Measurements from ENCODE around the gene SLC25A15. TPM values are rescaled to one million over a fixed set of nuclear protein-coding genes. Genes with fewer than 3 reads are reported as not detected.

SLC25A15 gene
- total RNA-seq, 1 experiment from 2014 or later: 24.5 TPM

DNA sequence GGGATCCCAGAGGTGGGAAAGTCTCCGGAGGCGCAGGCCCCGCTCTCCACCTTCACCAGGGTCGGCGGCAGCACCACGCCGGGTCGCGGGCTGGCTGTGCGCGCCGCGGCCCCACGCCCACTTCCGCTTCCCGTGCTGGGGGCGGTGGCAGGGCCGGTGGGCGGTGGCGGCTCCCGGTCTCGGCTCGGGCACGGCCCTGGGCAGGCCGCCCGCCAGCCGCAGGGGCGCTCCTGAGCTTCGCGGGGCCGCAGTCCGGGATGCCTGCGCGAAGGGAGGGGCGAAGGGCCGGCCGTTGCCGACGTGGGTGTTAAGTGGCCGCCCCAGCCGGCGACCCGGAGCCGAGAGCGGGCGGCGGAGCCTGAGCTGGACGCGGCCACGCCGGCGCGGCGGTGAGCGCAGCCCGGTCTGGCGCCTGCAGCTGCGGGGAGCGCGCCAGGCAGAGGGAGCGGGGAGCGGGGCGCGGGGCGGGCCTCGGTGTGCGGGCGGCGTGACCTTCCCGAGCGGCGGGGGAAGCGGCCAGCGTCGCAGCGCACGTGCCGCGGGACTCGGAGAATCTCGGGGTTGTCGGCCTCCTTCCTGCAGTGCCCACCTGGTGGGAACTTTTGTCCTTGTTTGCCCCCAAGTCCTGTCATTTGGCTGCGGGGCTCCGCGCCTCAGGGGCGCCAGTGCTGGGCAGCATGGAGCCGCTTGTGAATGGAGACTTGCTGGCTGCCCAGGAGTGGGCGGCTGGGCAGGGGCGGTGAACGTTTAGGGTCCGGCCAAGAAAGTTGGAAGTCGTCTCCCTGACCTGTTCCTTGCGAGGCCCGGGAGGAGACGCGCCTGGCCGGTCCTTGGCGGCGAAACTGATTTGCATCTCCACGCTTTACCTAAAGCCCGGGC, at the start of gene SLC25A15 (continued):
- peak; percentile 87 for TF ChIP-seq ZFX (IDR thresholded peaks at IDR 0.05)
- TF ChIP-seq, protein P1, sequence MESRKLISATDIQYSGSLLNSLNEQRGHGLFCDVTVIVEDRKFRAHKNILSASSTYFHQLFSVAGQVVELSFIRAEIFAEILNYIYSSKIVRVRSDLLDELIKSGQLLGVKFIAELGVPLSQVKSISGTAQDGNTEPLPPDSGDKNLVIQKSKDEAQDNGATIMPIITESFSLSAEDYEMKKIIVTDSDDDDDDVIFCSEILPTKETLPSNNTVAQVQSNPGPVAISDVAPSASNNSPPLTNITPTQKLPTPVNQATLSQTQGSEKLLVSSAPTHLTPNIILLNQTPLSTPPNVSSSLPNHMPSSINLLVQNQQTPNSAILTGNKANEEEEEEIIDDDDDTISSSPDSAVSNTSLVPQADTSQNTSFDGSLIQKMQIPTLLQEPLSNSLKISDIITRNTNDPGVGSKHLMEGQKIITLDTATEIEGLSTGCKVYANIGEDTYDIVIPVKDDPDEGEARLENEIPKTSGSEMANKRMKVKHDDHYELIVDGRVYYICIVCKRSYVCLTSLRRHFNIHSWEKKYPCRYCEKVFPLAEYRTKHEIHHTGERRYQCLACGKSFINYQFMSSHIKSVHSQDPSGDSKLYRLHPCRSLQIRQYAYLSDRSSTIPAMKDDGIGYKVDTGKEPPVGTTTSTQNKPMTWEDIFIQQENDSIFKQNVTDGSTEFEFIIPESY (IDR thresholded peaks at IDR 0.05; ENCODE audit: extremely low read depth, insufficient replicate concordance, low read length): no peak
- peak; percentile 24 for TF ChIP-seq POLR2A (IDR thresholded peaks at IDR 0.05; ENCODE audit: borderline replicate concordance, extremely low read depth, insufficient read depth, insufficient read length)

DNA sequence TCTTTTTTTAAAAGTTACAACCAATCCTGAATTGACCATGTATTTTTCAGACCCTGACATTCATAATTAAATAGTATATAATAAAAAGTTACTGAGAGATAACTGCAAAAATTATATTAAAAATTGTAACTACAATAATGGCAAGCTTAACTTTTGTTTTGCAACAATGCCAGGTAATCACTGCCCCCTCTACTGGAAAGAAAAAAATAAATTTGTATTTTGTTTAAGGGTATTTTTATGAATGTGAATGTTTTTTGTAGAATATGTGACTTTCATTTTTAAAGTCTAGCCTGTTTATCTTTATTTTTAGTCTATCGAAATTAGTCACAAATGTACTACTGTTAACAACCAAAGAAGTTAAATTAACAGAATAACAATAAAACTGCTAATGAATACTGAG, 40.1 kb upstream of the SLC25A15 start:
- no TSS peak for BruUV-seq (replicated peaks)
- no peaks in the 10 kb centered on the region for H3K79me2 ChIP-seq (ENCODE audit: insufficient read depth, low read length)
- no peaks in the 10 kb centered on the region for H4K20me1 ChIP-seq (ENCODE audit: insufficient read depth)
- POLR2A ChIA-PET: no interaction called here
- RAD21 ChIA-PET (ENCODE audit: low non-redundant PET in 1 of 2, low total read pairs in 2 of 2, uncharacterized antibody in 2 of 2, unreplicated experiment in 2 of 2): no interaction called here
- intact Hi-C loops (cut with micrococcal nuclease): no loop called here
- ATAC-seq (no peak), DNase-seq (ENCODE audit: low read depth, low spot score) (no peak)
- TF ChIP-seq, protein P2, sequence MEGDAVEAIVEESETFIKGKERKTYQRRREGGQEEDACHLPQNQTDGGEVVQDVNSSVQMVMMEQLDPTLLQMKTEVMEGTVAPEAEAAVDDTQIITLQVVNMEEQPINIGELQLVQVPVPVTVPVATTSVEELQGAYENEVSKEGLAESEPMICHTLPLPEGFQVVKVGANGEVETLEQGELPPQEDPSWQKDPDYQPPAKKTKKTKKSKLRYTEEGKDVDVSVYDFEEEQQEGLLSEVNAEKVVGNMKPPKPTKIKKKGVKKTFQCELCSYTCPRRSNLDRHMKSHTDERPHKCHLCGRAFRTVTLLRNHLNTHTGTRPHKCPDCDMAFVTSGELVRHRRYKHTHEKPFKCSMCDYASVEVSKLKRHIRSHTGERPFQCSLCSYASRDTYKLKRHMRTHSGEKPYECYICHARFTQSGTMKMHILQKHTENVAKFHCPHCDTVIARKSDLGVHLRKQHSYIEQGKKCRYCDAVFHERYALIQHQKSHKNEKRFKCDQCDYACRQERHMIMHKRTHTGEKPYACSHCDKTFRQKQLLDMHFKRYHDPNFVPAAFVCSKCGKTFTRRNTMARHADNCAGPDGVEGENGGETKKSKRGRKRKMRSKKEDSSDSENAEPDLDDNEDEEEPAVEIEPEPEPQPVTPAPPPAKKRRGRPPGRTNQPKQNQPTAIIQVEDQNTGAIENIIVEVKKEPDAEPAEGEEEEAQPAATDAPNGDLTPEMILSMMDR (IDR thresholded peaks at IDR 0.05 in 2 of 3, conservative IDR thresholded peaks at IDR 0.05 in 1 of 3; ENCODE audit: borderline replicate concordance in 1 of 3, insufficient read depth in 1 of 3, low read depth in 2 of 3, low read length in 2 of 3): peak in 2 of 3 experiments; percentile 11 to 37; a peak in 3 of 6 replicates
- no peak for TF ChIP-seq TCF7L2 (IDR thresholded peaks at IDR 0.05; ENCODE audit: borderline replicate concordance, extremely low read depth, insufficient read depth, insufficient read length)
- no peak overlapping the region for H3K4me2 ChIP-seq (ENCODE audit: low read length)
- no peaks in the 10 kb centered on the region for H3K9me2 ChIP-seq (ENCODE audit: insufficient read depth)
- H3K9ac ChIP-seq (ENCODE audit: low read length): no peak overlapping the region
- no peak overlapping the region for H3K27ac ChIP-seq (ENCODE audit: low read depth, low read length)
- H3K27me3 ChIP-seq (ENCODE audit: insufficient read depth, low read length): no peaks in the 10 kb centered on the region
- no peak overlapping the region for H2AFZ ChIP-seq (ENCODE audit: low read depth, low read length, poor library complexity, severe bottlenecking)
- H3K36me3 ChIP-seq (ENCODE audit: control insufficient read depth in 1 of 2, insufficient read depth in 2 of 2, low read length in 2 of 2): peaks cover 0 to 10% of the 10 kb centered on the region in 2 experiments; a peak in 1 of 4 replicates
- CTCF ChIA-PET: interaction anchor here (0.6 kb wide), 1 partner anchor 1561 kb away, joined by 3 read pairs; no protein-coding TSS in a partner anchor
- H3K4me1 ChIP-seq (ENCODE audit: control insufficient read depth in 1 of 2, insufficient read depth in 2 of 2, low read length in 2 of 2): no peaks in the 10 kb centered on the region
- no peak overlapping the region for H3K4me3 ChIP-seq (replicated peaks in 1 of 2; ENCODE audit: low read depth in 1 of 2, low read length in 2 of 2)
- no peaks in the 10 kb centered on the region for H3K9me3 ChIP-seq (ENCODE audit: control insufficient read depth in 1 of 2, insufficient read depth in 1 of 2, low read depth in 1 of 2, low read length in 2 of 2)

All from HCT116 (cell line).